Caki2 (cell line): ENCODE results near the gene SIRT3. TPM values are rescaled to one million over a fixed set of nuclear protein-coding genes. Genes with fewer than 3 reads are reported as not detected.

Source experiments
- DNase-seq: peaks from one replicate; pipeline ENCODE4 v3.0.0-alpha.2; 2015; ENCODE audit warnings: low read depth
- in situ Hi-C: cut with HindIII; loops from 2 replicates; pipeline ENCODE4 v1.10.0; 2016; ENCODE audit warnings: low sequenced_read_pairs, low pct_unique_long_range_greater_than_20kb, mixed read lengths
- total RNA-seq: library from RNA; depleted of rRNA; stranded (reverse); fragments of >200 nt; shearing (Covaris generic); gene quantifications from 2 replicates; pipeline ENCODE4 v1.2.3, GENCODE V29; 2014; ENCODE audit warnings: low replicate concordance; rRNA removed

SIRT3 gene
- total RNA-seq = 24.4 and 25.1 TPM in 2 replicates

DNA sequence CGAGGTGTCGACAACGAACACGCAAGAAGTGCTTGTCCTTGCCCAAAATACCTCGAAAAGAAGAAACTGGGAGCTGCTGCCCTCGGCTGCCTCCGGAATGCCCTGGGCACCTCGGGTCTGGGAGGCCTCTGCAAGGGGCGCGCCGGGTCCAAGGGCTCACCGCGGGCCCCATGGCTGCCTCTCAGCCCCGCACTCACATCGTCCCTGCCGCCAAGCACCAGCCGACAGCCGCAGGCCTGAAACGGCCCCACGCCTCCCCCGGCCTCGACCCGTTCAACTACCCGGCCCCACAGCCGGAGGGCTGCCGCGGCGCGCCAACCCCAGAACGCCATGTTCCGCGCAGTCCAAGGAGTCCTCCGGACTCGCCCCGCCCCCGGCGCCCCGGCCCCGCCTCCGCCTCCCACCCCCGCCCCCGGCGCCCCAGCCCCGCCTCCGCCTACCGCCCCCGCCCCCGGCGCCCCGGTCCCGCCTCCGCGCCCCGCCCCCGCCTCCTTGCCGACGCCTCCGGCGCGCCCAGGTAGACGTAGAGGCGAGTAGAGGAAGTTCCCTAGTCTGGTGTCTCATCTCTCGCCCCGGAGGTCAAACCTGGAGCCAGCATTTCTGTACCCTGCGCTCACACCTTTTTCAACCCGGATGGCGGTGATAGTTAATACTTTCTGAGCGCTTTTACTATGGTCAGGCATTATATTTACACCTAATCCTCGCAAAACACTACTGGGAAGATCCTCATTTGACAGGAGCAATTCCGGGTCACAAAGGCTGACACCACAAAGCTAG is at the start of gene SIRT3:
SIRT3 (minus strand) TSS at position 346 of the 777 bp plus-strand sequence; CDS start at position 332, 14 bp downstream.
- in situ Hi-C loops = no loop called here

GRCh38 chr11:285894-286220 is 49.7 kb upstream of the SIRT3 start:
- no peak for DNase-seq
- in situ Hi-C loops = no loop called here

More for the DNA sequence above, at the start of gene SIRT3:
- peak; percentile 64 for DNase-seq

DNA sequence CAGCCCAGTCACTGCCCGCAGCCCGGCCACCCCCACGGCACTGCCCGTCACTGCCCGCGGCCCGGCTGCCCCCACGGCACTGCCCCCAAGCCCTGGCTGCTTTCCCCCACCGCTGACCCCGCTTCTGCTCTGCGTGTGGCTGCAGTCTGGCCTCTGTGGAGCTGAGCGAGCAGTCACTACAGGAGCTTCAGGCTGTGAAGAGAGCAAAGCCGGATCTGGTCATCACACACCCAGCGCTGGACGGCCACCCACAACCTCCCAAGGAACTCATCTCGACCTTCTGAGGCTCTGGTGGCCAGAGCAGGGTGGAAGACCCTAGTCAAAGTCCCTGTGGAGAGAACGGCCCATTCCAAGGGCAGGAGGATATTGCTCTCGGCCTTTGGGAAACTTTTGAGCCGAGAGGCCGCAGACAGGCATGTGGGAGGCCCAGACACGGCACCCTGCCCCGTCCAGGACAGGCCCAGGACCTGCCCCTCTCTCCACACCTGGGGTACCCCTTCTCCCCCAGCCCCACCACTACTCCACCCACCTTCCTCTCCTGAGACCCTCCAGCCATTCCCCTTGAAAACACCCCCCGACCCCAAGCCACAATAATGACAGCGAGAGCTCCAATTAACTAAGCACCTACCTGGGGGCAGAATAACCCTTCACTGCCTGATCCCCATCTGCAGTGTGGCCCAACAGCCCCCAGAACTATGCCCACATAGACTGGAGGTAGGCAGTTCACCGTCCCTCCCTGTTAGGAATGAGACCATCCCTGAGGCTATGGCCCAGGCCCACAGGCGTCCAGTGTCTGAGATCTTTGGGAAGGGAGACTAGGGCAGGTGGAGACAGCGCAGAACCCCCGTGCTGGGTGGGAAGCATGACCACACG is 49.1 kb upstream of the SIRT3 start:
- in situ Hi-C loops = no loop called here
- no peak for DNase-seq

DNA sequence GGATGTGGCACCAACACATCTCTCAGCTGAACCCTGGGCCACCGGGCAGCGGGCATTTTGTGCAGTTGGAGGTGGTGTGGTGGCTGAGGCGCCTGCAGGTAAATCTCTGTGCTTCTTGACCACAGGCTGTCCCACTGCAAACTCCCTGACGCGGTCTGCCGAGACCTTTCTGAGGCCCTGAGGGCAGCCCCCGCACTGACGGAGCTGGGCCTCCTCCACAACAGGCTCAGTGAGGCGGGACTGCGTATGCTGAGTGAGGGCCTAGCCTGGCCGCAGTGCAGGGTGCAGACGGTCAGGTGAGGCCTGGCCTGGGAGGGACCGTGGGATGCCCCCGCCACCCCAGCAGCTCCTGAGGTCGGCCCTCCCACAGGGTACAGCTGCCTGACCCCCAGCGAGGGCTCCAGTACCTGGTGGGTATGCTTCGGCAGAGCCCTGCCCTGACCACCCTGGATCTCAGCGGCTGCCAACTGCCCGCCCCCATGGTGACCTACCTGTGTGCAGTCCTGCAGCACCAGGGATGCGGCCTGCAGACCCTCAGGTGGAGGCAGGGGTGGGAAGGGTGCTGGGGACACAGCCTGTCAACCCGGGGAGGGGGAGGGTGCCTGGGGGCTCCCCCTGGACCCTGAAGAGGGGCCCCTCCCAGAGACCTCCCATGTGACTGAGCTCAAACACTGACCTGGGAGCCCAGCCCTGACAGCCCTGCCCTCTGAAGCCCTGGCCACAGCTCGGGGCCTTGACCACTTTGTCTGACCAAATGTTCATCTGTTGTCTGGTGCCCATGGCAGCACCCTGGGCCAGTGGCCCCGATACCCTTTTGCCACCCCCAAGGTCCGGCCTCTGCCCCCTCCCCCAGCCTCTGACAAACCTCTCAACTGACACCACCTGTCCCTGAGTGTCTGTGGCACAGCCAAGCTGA is 48.2 kb upstream of the SIRT3 start:
- DNase-seq = no peak
- in situ Hi-C loops = no loop called here

DNA sequence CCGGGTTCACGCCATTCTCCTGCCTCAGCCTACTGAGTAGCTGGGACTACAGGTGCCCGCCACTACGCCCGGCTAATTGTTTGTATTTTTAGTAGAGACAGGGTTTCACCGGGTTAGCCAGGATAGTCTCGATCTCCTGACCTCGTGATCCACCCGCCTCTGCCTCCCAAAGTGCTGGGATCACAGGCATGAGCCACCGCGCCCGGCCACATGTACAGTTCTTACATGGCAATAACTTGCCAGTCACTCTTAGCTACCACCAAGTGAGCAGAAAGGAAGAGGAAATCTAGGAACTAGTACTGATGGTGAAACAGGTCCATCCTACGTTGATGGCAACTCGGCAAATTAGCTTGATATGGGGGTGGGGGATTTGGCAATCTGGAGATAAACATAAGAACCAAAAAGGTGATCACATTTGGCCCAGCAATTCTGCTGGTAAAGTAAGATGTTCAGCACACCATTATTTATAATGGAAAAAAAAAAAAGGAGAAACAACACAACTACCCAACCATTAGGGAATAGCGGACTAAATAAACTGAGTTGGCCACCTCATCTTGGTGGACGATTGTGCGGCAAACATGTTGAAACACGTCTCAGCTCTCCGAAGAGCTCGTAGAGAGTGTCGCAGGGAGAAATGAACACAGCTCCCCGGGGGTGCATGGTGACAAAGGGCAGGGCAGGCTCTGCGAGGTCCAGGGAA is 47.4 kb upstream of the SIRT3 start:
- in situ Hi-C loops = no loop called here

DNA sequence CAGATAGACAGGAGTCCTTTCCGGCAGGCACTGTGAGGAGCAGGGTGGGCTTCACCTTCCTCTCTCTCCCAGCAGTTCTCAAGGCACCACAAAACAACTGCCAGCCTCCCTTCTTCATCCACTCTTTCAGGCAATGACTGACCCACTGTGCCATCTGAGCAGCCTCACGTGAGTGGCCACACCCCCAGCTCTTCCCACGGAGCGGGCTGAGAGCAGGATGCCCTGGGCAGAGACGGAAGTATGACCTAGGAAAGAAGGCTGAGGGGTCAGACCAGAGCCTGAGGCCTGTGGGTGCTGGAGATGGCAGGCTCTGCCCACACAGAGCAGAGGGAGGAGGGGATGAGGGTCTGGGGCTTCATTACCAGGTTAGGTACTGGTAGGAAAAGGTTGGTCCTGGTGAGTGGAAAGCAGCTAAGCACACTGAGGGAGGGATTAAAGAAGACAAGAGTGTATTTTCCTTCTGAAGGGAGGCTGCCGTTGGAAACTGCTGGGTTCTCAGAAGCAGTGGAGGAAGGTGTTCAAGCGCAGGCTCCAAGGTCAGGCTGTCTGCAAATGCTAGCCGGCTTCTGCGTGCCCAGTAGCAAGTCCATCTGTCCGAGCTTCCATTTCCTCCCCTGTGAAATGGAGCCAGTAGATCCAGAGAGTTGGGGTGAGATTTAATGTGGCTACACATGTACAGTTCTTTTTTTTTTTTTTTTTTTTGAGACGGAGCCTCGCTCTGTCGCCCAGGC is 46.7 kb upstream of the SIRT3 start:
- DNase-seq = no peak
- in situ Hi-C loops = no loop called here

More for the DNA sequence above, 47.4 kb upstream of the SIRT3 start:
- DNase-seq = no peak

DNA sequence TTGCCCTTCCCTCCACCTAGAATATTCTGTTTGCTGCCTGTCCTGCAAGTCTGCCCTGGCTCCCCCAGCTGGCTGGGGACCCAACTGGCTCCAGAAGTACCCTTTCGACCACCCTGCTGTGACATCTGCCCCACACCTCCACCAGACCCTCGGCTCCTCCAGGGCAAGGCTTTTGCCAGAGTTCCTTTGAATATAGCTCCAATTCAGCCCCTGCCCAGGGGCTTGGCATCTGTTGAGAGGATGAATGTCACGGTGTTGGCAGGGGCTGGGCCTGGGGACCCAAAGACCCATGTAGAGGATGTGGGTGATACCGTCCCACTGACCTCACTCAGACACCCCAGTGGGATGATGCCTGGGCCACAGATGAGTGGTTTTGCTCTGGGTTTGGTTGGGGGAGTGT is 46.0 kb upstream of the SIRT3 start:
- in situ Hi-C loops = no loop called here

DNA sequence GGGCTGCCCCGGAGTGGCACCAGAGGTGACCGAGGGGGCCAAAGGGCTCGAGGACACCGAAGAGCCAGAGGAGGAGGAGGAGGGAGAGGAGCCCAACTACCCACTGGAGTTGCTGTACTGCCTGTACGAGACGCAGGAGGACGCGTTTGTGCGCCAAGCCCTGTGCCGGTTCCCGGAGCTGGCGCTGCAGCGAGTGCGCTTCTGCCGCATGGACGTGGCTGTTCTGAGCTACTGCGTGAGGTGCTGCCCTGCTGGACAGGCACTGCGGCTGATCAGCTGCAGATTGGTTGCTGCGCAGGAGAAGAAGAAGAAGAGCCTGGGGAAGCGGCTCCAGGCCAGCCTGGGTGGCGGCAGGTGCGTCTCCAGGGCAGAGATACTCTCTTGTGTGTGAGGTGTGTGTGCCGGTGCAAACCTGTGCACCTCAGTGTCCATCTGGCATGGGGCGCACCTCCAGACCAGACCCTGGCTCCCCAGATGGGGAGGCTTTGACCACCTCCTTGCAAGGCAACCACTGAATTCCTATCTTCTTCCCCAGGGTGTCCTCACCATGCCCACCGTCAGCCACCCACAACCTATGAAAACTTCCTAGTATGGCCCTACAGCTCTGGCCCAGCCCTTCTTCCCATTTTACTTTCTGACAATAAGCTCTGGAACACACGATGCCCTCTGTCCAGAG is 45.5 kb upstream of the SIRT3 start:
- DNase-seq = no peak
- in situ Hi-C loops = no loop called here

More for the DNA sequence above, 46.0 kb upstream of the SIRT3 start:
- DNase-seq = no peak

DNA sequence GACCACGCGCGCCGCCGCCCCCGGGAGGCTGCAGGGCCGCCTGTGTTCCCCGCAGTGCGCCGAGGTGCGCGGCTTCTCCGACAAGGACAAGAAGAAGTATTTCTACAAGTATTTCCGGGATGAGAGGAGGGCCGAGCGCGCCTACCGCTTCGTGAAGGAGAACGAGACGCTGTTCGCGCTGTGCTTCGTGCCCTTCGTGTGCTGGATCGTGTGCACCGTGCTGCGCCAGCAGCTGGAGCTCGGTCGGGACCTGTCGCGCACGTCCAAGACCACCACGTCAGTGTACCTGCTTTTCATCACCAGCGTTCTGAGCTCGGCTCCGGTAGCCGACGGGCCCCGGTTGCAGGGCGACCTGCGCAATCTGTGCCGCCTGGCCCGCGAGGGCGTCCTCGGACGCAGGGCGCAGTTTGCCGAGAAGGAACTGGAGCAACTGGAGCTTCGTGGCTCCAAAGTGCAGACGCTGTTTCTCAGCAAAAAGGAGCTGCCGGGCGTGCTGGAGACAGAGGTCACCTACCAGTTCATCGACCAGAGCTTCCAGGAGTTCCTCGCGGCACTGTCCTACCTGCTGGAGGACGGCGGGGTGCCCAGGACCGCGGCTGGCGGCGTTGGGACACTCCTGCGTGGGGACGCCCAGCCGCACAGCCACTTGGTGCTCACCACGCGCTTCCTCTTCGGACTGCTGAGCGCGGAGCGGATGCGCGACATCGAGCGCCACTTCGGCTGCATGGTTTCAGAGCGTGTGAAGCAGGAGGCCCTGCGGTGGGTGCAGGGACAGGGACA is 44.8 kb upstream of the SIRT3 start:
- DNase-seq = no peak
- in situ Hi-C loops = no loop called here

GRCh38 chr11:279966-280705 is 44.0 kb upstream of the SIRT3 start:
- peak; percentile 70 for DNase-seq
- in situ Hi-C loops = no loop called here

DNA sequence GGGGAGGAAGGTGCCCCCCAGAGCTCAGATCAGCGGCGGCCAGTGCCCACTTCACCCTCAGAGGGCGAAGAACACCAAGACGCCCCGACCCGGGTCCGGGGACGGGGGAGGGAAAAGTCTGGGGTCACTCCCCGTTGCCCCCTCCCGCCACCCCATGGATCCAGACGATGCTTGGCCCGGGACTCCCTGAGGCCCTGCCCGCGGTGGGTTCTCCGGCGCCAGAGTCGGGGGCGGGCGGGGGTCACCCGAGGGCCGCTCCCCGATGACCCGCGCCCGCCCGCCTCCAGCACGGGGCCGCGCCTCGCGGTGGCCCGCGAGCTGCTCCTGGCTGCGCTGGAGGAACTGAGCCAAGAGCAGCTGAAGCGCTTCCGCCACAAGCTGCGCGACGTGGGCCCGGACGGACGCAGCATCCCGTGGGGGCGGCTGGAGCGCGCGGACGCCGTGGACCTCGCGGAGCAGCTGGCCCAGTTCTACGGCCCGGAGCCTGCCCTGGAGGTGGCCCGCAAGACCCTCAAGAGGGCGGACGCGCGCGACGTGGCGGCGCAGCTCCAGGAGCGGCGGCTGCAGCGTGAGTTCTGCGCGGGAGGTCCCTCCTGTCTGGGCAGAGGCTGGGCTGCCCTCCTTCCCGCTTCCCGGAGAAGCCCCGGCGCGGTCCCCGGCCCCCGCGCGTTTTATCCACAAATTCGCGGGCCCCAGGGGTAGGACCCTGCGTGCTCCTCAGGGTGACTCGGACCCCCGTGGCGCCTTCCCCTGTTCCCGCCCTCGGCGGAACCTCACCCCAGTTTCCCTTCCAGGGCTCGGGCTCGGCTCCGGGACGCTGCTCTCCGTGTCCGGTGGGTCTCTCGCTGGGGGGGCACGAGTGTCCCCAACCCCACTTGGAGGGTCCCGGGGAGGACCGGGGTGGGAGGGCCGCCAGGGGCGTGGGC is 43.2 kb upstream of the SIRT3 start:
- in situ Hi-C loops = no loop called here
- no peak for DNase-seq

DNA sequence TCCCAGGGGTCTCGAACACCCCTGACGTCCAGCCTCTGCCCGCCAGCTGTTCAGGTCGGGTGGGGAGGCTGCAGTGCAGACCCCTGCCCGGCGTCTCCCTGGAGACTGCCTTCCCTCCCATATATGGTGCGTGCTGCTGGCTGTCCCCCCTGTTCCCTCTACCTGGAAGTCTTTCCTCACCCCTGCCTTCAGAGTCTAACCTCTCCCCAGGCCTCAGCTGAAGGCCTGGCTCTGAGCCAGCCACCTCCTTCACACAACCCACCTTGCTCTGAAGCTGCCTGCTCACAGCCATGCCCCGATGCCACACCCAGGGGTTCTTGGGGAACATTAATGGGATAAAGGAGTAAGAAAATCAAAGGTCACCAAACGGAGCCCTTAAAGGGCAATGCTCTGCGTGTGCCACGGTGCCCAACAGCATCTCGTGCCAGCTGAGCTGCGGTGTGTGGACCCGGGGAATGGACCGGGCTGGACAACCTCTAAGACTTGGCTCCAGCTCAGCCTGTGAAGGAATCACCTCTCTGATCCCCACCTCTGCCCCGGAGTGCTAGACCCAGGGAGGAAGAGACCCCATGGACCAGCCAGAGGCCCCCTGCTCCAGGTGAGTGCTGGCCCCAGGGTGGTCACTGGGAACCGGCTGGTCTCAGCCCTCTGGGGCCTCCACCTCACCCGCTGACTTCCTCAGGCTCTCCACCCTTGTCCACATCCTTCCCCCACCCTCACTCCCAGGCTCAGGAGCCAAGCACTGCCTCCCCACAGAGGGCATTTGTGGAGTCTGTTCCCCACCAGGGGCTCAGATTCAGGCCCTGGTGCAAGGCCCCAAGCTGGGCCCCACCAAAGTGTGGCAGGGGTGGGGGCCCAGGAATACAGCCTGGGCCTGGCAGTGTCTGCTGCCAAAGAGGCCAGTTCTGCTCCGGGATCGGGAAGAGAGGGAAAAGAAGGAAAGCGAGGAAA is 42.1 kb upstream of the SIRT3 start, which contains the start of gene NLRP6:
NLRP6 (plus strand) TSS at position 407 of the 951 bp plus-strand sequence; CDS start at position 570, 163 bp downstream.
- in situ Hi-C loops = no loop called here
- DNase-seq = no peak

GRCh38 chr11:276219-276618 is 40.1 kb upstream of the SIRT3 start:
- in situ Hi-C loops = no loop called here

DNA sequence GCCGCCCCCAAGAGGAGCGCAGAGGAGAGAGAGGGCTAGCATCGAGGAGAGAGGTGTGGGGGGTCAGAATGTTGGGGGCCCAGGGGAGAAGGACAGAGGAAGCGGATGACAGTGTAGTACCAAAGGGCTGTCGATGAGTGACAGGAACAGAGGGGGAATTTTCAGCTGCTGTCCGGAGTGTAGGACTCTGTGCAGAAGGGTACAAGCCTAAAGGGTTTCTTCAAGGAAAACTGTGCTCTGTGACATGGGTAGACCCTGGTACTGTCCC is 36.7 kb upstream of the SIRT3 start:
- DNase-seq = no peak
- in situ Hi-C loops = no loop called here

More at GRCh38 chr11:276219-276618, 40.1 kb upstream of the SIRT3 start:
- DNase-seq = no peak
